HCT116 (cell line): ENCODE results near the gene HDX.

Experiments used
- JUND ChIP-seq: IDR thresholded peaks from 2 replicates; pipeline ENCODE4 v1.6.1; 2012
- POLR2A ChIP-seq: IDR thresholded peaks from 2 replicates; pipeline ENCODE4 v1.7.0; 2011; ENCODE audit warnings: borderline replicate concordance; ENCODE audit not compliant: insufficient read depth, insufficient read length; ENCODE audit errors: extremely low read depth
- TF ChIP-seq, protein P1 (sequence below): IDR thresholded peaks from 2 replicates; pipeline ENCODE4 v1.6.1; 2012

DNA sequence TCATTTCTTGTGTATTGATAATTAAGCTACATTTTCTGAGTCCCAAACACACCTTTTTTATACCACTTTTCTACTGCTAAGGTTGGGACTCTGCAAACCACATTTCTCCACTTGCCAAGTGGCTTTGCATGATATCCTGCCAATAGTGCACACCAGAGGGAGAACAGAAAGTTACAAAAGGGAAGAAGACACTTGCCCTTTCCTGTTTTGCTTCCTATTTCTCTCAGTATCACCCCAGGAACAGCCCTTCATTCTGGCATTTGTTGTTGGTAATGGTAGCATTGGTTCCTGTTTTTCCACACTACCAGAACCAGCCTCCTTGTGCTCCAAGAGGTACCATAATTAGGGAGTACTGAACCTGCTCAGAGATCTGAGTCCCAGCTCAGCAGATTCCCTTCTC, 87.1 kb downstream of the HDX start:
- TF ChIP-seq, protein P1, sequence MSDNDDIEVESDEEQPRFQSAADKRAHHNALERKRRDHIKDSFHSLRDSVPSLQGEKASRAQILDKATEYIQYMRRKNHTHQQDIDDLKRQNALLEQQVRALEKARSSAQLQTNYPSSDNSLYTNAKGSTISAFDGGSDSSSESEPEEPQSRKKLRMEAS = no peak
- TF ChIP-seq JUND (no peak), POLR2A (no peak)
